ENCODE data around the gene HSPA1L.
A peak's percentile ranks its signal among the peaks of the same experiment; 100 is the strongest.

The HSPA1L gene

DNA sequence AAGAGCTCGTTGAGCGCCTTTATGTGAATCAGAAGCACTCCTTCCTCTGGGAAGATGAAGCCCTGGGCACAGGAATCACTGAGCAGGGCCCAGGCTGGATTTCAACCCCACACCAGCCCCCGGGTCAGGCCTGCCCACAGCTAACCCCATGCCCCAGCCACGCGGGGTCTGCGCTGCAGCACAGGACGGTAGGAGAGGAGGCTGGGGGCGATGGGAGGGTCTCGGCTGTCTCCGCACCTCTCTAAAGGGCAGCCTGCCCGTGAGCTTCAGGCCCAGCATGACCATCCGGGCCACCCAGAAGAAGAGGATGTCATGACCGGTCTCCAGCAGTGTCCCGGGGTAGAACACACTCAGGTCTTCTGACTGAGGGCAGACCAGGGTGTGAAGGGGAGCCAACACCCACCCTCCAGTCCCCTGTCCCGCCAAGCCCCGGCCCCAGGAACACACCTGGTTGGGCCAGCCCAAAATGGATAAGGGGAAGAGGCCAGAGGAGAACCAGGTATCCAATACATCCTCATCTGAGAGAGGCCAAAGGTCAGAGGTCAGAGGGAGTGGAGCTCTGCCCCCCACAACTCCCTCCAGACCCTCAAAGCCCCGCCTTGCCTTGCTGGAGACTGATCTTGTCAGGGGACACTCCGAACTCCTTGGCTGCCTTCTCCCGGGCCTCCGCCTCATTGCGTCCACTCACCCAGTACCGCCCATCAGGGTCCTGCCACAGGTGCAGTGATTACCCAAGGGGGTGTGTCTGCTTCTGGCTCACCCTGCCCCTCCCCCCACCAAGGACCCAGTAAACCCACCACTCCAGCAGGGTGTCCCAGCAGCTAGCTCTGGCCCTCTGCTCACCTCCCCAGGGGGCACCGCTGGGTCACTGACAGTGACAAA lies 33.6 kb downstream of the HSPA1L start:
- no peak for DNase-seq

GRCh38 chr6:31780507-31781243 lies 34.4 kb downstream of the HSPA1L start:
- DNase-seq, result no peak

- no peak for DNase-seq
Observed at GRCh38 chr6:31779908-31780307, 35.2 kb downstream of the HSPA1L start.

GRCh38 chr6:31778999-31779885 lies 35.8 kb downstream of the HSPA1L start:
- DNase-seq, result no peak

- DNase-seq, result no peak
Observed at GRCh38 chr6:31778193-31778592, 36.9 kb downstream of the HSPA1L start.

GRCh38 chr6:31777667-31778050 lies 37.4 kb downstream of the HSPA1L start:
- no peak for DNase-seq

DNA sequence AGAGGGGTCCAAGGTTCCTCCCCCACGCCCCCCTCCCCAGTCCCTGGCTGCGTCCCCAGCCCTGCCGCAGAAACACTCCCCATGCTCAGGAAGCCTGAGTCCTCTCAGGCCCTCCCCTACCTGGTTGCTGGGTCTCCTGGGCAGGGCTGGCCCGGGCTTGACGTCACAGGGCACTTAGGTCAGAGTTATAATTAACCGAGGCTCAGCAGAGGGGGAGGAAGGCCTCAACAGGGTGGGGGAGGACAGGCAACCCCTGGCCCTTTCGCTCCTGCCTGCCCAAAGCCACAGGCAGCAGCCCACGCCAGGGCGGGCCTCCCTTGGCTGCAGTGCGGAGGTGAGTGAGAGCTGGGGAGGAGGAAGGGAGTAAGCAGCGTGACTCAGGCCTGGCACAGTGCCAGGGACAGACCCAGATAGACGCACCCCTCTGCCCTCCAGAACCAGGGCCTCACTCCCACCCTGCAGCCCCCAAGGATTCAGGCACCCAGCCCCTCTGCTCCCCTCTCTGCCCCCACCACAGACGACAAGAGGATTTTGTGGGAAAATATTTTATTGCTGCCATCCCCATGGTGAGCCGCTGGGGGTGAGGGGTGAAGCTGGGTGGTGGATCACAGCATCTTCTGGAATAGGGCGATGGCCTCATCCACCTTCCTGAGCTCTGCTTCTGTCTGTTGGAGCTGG lies 38.0 kb downstream of the HSPA1L start, which contains the start of gene VWA7:
TSS of gene VWA7 (minus strand) at position 340 of the 678 bp plus-strand sequence. CDS start 549 bp downstream, outside the sequence.
- peak; percentile 54 for DNase-seq

DNA sequence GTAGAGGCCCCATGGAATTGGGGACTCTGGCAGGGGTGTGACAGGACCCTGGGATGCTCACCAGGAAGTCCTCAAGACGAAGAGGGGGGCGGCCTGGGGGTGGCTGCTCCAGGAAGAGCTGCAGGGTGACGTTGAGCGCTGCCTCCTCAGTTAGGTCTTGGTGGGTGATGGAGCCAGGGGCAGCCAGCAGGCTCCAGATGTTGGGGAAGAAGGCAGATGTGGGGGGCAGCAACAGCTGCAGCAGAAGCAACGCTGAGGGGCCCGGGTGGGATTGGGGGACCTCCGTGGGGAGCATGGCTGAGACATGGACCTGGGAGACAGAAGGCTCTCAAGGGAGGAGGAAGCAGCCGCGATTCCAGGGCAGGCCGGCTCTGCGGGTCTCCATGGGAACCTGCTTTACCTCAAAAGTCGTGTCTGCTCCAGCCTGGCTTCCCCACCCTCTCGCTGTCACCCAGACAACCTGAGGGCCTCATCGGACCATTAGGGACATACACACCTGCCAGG lies 38.5 kb downstream of the HSPA1L start:
- DNase-seq, result no peak

DNA sequence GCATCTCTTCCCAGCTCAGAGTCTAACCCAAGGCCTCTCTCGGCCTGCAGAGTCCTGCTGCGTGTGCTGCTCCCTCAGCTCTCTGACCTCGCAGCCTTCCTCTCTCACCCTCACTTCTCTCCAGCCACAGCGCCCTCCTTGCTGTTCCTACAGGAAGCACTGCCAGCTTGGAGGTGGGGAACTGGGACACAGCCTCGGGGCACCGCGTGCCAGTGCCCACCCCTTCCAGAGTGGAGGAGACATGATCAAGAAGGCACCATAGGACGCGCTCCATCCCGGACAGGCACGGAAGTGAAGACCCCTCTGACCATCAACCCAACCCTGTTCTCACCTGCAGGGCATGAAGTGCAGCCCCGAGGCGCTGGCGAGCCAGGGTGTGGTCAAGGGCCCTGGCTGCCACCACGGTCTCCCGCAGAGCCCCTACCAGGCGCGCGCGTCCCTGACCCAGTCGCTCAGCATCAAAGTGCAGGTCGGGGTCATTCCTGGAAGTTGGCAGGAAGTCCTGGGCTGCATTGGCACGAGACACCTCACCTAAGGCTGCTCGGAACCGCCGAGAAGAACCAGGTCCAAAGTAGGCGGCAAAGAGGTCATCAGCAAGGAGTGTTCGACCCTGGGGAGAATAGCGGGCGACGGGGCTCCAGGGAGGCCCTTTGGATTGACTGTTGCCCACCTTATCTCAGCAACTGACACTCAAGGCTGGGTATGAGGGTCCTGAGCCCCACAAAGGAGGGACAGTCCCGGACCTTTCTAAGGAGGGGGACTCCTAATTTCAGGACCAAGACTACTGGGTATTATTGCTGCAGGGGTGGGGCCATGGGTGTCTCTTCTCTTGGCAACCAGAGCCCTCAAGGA lies 39.2 kb downstream of the HSPA1L start:
- no peak for DNase-seq

- DNase-seq, result no peak
Observed at GRCh38 chr6:31775184-31775583, 39.9 kb downstream of the HSPA1L start.

DNA sequence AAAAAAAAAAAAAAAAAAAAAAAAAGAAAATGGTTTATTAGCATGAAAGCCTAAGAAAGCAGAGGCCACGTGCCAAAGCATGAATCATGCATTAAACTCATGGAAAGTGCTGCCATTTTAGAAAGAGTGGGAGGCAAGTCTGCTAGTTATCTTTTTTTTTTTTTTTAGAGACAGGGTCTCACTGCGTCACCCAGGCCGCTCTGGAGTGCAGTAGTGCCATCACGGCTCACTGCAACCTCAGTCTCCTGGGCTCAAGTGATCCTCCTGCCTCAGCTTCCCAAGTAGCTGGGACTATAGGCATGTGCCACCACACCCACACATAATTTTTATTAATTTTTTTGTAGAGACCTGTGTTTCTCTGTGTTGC lies 43.1 kb downstream of the HSPA1L start:
- DNase-seq, result peak; percentile 35

DNA sequence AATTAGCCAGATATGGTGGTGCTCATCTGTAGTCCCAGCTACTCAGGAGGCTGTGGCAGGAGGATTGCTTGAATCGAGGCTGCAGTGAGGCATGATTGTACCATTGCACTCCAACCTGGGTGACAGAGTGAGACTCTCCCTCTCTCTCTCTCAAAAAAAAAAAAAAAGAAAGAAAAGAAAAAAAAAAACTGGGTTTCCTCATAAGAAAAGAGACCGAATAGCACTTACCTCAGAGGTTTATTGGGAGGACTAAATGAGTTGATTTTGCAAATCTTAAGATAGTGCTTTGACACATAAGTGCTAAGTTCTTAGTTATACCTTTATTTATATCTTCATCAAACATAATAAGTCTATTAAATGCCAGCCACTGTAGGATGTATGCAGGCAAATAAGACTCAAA lies 44.2 kb downstream of the HSPA1L start:
- DNase-seq, result no peak

GRCh38 chr6:31769684-31770371 lies 45.3 kb downstream of the HSPA1L start:
- DNase-seq, result peak; percentile 43

- DNase-seq, result no peak
Observed at GRCh38 chr6:31768363-31769257, 46.5 kb downstream of the HSPA1L start.

- no peak for DNase-seq
Observed at GRCh38 chr6:31767096-31767645, 47.9 kb downstream of the HSPA1L start.

DNA sequence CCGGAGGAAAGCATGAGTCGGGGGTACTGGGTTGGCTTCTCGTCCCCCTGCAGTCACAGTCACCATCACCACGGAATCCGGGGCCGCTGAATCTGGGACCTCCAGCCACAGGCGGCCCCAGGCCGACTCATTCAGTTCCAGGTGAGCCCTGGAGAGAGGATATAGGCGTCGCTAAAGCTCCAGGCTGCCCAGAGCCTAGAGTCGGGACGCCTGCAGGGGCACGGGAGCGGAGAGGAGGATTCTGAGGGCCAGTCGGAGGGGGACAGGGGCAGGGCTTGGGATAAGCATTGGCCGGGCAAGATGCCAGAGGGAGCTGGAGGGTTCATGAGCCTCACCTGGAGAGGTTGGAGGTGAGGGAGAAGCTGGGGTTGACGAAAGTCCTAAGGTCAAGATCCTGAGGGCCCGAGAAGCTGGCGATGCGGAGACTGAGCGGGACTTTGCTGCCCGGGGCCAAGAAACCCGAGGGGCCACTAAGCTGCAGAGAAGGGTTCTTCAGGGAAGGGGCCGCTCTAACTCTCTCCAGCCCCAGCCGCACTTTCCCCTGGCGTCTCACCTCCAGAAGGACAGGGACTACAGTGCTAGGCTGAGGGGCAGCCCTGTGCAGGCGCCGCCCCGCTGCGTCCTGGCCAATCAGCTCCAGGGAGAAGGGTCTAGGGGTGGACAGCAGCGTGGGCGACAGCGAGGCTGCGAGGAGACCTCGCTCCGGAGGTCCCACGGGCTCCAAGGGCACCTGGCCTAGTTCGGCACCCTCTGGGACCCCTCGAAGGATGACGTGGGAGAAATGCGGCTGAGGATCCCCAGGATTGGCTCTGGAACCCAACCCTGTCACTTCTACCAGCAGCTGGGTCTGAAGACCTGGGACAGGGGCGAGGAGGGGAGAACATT lies 48.9 kb downstream of the HSPA1L start:
- peak; percentile 18 for DNase-seq

DNA sequence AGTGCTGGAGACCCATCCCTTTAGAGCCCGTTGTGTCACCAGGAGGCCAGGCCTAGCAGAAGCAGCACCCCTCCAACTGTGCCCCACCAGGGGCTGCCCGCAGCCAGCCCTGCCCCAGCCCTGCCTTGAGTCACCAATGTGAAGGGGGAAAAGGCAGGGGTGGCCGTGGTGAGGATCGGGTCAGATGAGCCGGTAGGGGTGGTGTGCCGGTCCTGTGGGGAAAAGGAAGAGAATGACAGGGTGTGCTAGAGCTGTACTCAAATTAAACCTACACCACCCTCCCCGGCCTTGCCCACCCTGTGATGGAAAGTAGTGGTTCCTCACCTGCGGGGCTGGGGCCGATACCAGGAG lies 49.5 kb downstream of the HSPA1L start:
- DNase-seq, result no peak

DNA sequence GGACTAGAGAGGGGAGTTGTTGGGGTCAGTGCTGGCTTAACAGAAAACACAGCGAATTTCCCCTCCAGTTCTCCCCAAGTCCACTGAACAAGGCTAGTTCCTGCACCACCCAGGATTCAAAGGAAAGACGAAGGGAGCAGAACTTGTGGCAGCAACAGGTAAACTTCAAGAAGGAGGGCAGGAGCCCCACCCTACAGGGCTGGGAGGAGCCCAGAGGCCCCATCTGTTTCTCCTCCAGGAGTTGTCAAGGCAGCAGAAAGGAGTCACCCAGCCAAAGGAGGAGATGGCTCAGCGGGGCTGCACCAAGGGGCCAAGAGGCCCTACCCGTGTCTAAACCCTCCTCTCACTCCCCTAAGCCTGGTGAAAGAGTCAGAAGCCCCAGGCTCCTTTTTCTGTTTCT lies 50.9 kb downstream of the HSPA1L start:
- no peak for DNase-seq

All from fibroblast of skin of back (primary cell).